HepG2 (cell line): ENCODE results near the gene ZNF506. TPM values are rescaled to one million over a fixed set of nuclear protein-coding genes. Genes with fewer than 3 reads are reported as not detected.

Source experiments
- FOXO1 ChIP-seq: sonication (generic); formaldehyde crosslinking; IDR thresholded peaks from 2 replicates; pipeline ENCODE4 v1.4.0; 2020; ENCODE audit warnings: missing genetic modification reagents
- GATA4 ChIP-seq: sonication (generic); IDR thresholded peaks from 2 replicates; pipeline ENCODE4 v1.6.1; 2016; ENCODE audit warnings: antibody characterized with exemption, low read depth, borderline replicate concordance
- GTF2F1 ChIP-seq: fragments of 150-350 bp; IDR thresholded peaks from 2 replicates; pipeline ENCODE4 v1.6.1; 2014; ENCODE audit warnings: low read length
- HNRNPUL1 ChIP-seq: fragments of 200-400 bp; formaldehyde crosslinking; IDR thresholded peaks from 2 replicates; pipeline ENCODE4 v1.6.1; 2017; ENCODE audit warnings: low read depth, mild to moderate bottlenecking, low read length, moderate library complexity
- ISL2 ChIP-seq: sonication (generic); formaldehyde crosslinking; IDR thresholded peaks from 2 replicates; pipeline ENCODE4 v1.5.0; 2020; ENCODE audit warnings: missing genetic modification reagents
- MIER3 ChIP-seq: IDR thresholded peaks from 2 replicates; pipeline ENCODE4 v1.6.1; 2016; ENCODE audit warnings: missing compliant biosample characterization, borderline replicate concordance
- POLR2G ChIP-seq: fragments of 200-400 bp; formaldehyde crosslinking; IDR thresholded peaks from 2 replicates; pipeline ENCODE4 v1.6.1; 2018; ENCODE audit warnings: mild to moderate bottlenecking, low read depth, low read length, moderate library complexity
- RBM22 ChIP-seq: fragments of 200-400 bp; formaldehyde crosslinking; optimal IDR thresholded peaks from 2 replicates; pipeline ENCODE3; 2017; ENCODE audit warnings: mild to moderate bottlenecking, low read length, moderate library complexity
- RXRA ChIP-seq: sonication (generic); formaldehyde crosslinking; IDR thresholded peaks from 2 replicates; pipeline ENCODE4 v1.5.1; 2020; ENCODE audit warnings: missing genetic modification reagents
- U2AF1 ChIP-seq: fragments of 200-400 bp; formaldehyde crosslinking; optimal IDR thresholded peaks from 2 replicates; pipeline ENCODE3; 2017; ENCODE audit warnings: mild to moderate bottlenecking, low read depth, low read length
- U2AF2 ChIP-seq: fragments of 200-400 bp; formaldehyde crosslinking; IDR thresholded peaks from 2 replicates; pipeline ENCODE4 v1.6.1; 2017; ENCODE audit warnings: low read depth, mild to moderate bottlenecking, low read length
- WIZ ChIP-seq: sonication (generic); formaldehyde crosslinking; IDR thresholded peaks from 2 replicates; pipeline ENCODE4 v1.5.1; 2020; ENCODE audit warnings: mild to moderate bottlenecking, missing genetic modification reagents
- ZBTB3 ChIP-seq: sonication (generic); formaldehyde crosslinking; IDR thresholded peaks from 2 replicates; pipeline ENCODE4 v1.4.0; 2020; ENCODE audit warnings: low read depth, mild to moderate bottlenecking, moderate library complexity, missing genetic modification reagents, borderline replicate concordance
- ZFP82 ChIP-seq: sonication (generic); formaldehyde crosslinking; IDR thresholded peaks from 2 replicates; pipeline ENCODE4 v1.5.1; 2020; ENCODE audit warnings: mild to moderate bottlenecking, missing genetic modification reagents, borderline replicate concordance
- ZNF543 ChIP-seq: sonication (generic); formaldehyde crosslinking; IDR thresholded peaks from 2 replicates; pipeline ENCODE4 v1.4.0; 2020; ENCODE audit warnings: mild to moderate bottlenecking, missing genetic modification reagents
- ZNF572 ChIP-seq: sonication (generic); formaldehyde crosslinking; IDR thresholded peaks from 2 replicates; pipeline ENCODE4 v1.5.1; 2020; ENCODE audit warnings: mild to moderate bottlenecking, missing genetic modification reagents
- ZNF709 ChIP-seq: sonication (generic); formaldehyde crosslinking; IDR thresholded peaks from 2 replicates; pipeline ENCODE4 v1.5.0; 2020; ENCODE audit warnings: mild to moderate bottlenecking, missing genetic modification reagents
- polyA plus RNA-seq, 8 experiments: library from polyadenylated mRNA; depleted of rRNA in 3 of 8; stranded (reverse) in 7 of 8; unstranded in 1 of 8; fragments of >200 nt; fragmentation: Illumina TruSeq in 4 of 8; extraction: Trizol in 4 of 8; gene quantifications; 2 replicates each; pipeline versions ENCODE4 v1.2.1 to v1.2.3, GENCODE V29; 2011 to 2016; ENCODE audit warnings: low read depth in 4 of 8, missing spikeins in 1 of 8, mixed read lengths in 1 of 8; ENCODE audit not compliant: insufficient read depth in 1 of 8
- total RNA-seq, 5 experiments: library from RNA; depleted of rRNA; stranded (reverse); fragments of >200 nt; fragmentation: Illumina TruSeq; extraction: Trizol; gene quantifications; 2 replicates each; pipeline ENCODE4 v1.2.3, GENCODE V29; 2016; ENCODE audit warnings: low read depth in 1 of 5
- TF ChIP-seq, protein P1 (sequence below): sonication (generic); formaldehyde crosslinking; IDR thresholded peaks from 2 replicates; pipeline ENCODE4 v1.5.0; 2020; ENCODE audit warnings: missing genetic modification reagents
- TF ChIP-seq, protein P2 (sequence below): sonication (generic); formaldehyde crosslinking; conservative IDR thresholded peaks from 2 replicates; pipeline ENCODE4 v1.4.0; 2020; ENCODE audit warnings: missing genetic modification reagents
- TF ChIP-seq, protein P3 (sequence below): sonication (generic); formaldehyde crosslinking; IDR thresholded peaks from 2 replicates; pipeline ENCODE4 v1.8.0; 2022; ENCODE audit warnings: mild to moderate bottlenecking, missing genetic modification reagents; ENCODE audit not compliant: insufficient replicate concordance
- TF ChIP-seq, protein P4 (sequence below): sonication (generic); formaldehyde crosslinking; IDR thresholded peaks from 2 replicates; pipeline ENCODE4 v1.8.1; 2023; ENCODE audit warnings: missing genetic modification reagents, inconsistent platforms, borderline replicate concordance
- TF ChIP-seq, protein P5 (sequence below): sonication (generic); formaldehyde crosslinking; IDR thresholded peaks from 2 replicates; pipeline ENCODE4 v1.8.0; 2022; ENCODE audit warnings: missing genetic modification reagents, mild to moderate bottlenecking, borderline replicate concordance

The ZNF506 gene
- total and polyA plus RNA-seq, 2 of the 13 experiments (the other 11 are each of a cell fraction or from before 2014, with no cell fraction given), result not detected

DNA sequence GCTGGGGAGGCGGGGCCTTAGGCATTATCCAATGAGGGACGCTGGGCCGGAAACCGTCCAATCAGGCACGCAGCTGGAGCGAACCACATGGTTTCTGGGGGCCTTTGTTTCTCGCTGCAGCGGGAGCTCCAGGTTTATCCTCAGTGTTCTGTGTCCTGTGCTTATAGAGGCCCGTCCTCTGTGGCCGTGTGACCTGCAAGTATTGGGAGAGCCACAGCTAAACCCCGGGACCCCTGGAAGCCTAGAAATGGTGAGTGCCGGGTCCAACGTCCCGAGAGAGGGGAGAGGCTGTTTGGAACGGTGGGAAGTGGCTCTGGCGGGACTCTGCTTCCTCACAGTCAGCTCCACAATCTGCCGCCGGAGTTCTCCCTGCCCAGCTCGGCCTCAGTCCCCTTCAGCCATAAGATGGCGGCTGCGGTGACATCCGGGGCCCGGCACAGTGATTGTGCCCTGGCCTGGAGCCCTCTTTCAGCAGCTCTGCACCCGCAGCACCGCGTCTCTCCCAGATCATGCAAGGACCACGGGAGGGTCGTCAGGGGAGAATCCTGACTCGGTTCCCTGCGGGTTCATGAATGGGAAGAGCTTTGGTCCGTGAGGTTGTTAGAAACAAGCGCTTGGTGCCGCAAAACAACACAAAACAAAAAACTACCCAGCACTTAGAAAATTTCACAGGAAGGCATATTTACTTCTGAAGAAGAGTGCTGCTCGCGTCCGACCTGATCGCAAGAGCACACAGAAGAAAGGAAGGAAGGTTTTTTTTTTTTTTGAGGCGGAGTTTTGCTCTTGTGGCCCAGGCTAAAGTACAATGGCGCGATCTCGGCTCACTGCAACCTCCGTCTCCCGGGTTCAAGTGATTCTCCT lies 44.4 kb upstream of the ZNF506 start, which contains the start of gene ZNF253 (continued):
- TF ChIP-seq, protein P1, sequence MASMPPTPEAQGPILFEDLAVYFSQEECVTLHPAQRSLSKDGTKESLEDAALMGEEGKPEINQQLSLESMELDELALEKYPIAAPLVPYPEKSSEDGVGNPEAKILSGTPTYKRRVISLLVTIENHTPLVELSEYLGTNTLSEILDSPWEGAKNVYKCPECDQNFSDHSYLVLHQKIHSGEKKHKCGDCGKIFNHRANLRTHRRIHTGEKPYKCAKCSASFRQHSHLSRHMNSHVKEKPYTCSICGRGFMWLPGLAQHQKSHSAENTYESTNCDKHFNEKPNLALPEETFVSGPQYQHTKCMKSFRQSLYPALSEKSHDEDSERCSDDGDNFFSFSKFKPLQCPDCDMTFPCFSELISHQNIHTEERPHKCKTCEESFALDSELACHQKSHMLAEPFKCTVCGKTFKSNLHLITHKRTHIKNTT (CRISPR knock-in tag), result no peak
- no peak for TF ChIP-seq GTF2F1
- no peak for TF ChIP-seq HNRNPUL1
- TF ChIP-seq RBM22, result no peak
- TF ChIP-seq ZNF572 (CRISPR knock-in tag), result no peak
- no peak for TF ChIP-seq ZFP82 (CRISPR knock-in tag)
- TF ChIP-seq ZBTB3 (CRISPR knock-in tag), result no peak
- 0 out of 2 replicates have a peak, but pooled peaks have one; percentile 54 for TF ChIP-seq U2AF2
- TF ChIP-seq, protein P2, sequence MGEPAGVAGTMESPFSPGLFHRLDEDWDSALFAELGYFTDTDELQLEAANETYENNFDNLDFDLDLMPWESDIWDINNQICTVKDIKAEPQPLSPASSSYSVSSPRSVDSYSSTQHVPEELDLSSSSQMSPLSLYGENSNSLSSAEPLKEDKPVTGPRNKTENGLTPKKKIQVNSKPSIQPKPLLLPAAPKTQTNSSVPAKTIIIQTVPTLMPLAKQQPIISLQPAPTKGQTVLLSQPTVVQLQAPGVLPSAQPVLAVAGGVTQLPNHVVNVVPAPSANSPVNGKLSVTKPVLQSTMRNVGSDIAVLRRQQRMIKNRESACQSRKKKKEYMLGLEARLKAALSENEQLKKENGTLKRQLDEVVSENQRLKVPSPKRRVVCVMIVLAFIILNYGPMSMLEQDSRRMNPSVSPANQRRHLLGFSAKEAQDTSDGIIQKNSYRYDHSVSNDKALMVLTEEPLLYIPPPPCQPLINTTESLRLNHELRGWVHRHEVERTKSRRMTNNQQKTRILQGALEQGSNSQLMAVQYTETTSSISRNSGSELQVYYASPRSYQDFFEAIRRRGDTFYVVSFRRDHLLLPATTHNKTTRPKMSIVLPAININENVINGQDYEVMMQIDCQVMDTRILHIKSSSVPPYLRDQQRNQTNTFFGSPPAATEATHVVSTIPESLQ (CRISPR knock-in tag), result no peak
- no peak for TF ChIP-seq U2AF1
- peak; percentile 20; the same call in 1 of the 2 replicates for TF ChIP-seq RXRA (CRISPR knock-in tag)
- TF ChIP-seq, protein P3, sequence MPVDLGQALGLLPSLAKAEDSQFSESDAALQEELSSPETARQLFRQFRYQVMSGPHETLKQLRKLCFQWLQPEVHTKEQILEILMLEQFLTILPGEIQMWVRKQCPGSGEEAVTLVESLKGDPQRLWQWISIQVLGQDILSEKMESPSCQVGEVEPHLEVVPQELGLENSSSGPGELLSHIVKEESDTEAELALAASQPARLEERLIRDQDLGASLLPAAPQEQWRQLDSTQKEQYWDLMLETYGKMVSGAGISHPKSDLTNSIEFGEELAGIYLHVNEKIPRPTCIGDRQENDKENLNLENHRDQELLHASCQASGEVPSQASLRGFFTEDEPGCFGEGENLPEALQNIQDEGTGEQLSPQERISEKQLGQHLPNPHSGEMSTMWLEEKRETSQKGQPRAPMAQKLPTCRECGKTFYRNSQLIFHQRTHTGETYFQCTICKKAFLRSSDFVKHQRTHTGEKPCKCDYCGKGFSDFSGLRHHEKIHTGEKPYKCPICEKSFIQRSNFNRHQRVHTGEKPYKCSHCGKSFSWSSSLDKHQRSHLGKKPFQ (CRISPR knock-in tag), result peak; percentile 58
- TF ChIP-seq, protein P4, sequence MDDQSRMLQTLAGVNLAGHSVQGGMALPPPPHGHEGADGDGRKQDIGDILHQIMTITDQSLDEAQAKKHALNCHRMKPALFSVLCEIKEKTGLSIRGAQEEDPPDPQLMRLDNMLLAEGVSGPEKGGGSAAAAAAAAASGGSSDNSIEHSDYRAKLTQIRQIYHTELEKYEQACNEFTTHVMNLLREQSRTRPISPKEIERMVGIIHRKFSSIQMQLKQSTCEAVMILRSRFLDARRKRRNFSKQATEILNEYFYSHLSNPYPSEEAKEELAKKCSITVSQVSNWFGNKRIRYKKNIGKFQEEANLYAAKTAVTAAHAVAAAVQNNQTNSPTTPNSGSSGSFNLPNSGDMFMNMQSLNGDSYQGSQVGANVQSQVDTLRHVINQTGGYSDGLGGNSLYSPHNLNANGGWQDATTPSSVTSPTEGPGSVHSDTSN (CRISPR knock-in tag), result no peak
- no peak; the same call in 1 of the 2 replicates for TF ChIP-seq GATA4
- TF ChIP-seq ZNF709 (CRISPR knock-in tag), result peak; percentile 65; the same call in 1 of the 2 replicates
- TF ChIP-seq FOXO1, result peak; percentile 20; the same call in 1 of the 2 replicates
- 0 out of 2 replicates have a peak, but pooled peaks have one; percentile 34 for TF ChIP-seq WIZ
- TF ChIP-seq, protein P5, sequence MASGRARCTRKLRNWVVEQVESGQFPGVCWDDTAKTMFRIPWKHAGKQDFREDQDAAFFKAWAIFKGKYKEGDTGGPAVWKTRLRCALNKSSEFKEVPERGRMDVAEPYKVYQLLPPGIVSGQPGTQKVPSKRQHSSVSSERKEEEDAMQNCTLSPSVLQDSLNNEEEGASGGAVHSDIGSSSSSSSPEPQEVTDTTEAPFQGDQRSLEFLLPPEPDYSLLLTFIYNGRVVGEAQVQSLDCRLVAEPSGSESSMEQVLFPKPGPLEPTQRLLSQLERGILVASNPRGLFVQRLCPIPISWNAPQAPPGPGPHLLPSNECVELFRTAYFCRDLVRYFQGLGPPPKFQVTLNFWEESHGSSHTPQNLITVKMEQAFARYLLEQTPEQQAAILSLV (CRISPR knock-in tag), result peak; percentile 60; the same call in 1 of the 2 replicates
- no peak for TF ChIP-seq MIER3 (CRISPR knock-in tag)
- TF ChIP-seq POLR2G, result peak; percentile 96
- no peak for TF ChIP-seq ISL2 (CRISPR knock-in tag)
- TF ChIP-seq ZNF543 (CRISPR knock-in tag), result peak; percentile 50; the same call in 1 of the 2 replicates
